Head of caudate nucleus (tissue), 42 donors: ENCODE results near the gene GID8.

ENCODE experiments used
- DNase-seq, 42 donors: peaks; one replicate each; pipeline versions ENCODE4 v3.0.0 to v3.0.0-alpha.2; 2020 to 2021; ENCODE audit warnings: mixed read lengths in 7 of 42
- intact Hi-C: fragments of 100-400 bp; cut with DNase I; formaldehyde crosslinking; loops from one replicate; pipeline ENCODE4 v1.15.0; 2022

GID8 gene

DNA sequence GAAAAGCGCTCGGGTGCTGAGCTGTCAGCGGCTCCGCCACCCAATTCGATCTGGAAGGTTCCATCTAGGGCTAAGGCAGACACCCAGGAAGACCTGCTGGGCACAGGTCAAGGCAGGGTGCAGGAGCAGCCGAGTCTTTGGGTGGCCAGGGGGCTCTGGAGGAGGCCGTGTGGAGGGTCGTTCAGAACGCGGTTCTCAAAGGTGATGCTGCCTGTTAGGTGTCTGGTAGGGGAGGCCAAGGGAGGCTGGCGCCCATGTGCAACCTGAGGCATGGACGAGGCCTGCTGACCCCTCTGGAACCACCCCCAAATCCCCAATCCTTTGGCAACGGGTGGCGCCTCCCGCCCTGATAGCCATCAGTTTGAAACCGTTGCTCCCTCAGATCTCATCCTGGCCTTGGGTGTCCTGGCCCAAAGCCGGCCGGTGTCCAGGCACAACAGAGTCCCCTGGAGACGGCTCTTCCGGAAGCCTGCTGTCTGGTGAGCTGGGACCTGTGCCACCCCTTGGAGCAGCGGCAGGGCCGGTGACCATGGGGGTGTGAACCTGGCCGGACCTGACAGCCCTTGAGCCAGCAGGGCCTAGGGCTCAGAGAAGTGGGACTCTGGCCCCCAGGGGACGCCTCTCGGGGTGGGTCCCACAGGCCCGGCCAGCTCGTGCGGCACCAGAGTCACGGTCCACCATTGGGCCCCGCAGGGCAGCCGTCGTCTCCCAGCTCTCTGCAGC lies 25.1 kb downstream of the GID8 start:
- DNase-seq, result no peak
- intact Hi-C loops, result no loop called here

DNA sequence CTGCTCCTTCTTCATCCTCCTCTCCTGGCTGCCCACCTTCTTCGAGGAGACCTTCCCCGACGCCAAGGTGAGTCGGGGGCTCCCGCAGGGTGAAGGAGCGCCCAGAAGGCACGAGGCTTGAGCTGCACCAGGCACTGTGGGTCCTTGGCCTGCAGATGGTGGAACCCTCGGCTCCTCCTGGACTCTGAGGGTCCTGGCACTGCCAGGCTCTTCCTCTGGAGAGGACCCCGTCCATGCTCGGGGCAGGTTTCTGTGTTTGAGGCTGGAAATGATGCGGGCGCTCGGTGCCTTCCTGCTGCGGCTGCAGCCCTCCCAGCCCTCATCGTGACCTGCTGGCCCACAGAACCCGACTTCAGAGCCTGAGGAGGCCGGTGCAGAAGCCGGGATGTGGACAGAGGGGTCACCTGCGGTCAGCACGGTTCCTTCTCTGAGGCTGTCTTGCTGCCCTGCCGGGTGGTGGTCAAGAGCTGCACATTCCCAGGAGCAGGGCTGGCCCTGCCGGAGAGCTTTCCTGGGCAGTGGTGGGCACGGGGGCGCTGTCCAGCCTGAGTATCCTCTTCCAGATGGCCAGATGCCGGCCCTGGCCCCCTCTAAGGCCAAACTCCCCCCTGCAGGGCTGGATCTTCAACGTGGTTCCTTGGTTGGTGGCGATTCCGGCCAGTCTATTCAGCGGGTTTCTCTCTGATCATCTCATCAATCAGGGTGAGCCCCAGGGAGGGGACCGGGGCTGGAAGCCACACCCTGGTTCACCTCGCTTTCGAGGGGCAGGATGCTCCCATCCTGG lies 25.9 kb downstream of the GID8 start:
- intact Hi-C loops, result no loop called here
- DNase-seq, result no peak

DNA sequence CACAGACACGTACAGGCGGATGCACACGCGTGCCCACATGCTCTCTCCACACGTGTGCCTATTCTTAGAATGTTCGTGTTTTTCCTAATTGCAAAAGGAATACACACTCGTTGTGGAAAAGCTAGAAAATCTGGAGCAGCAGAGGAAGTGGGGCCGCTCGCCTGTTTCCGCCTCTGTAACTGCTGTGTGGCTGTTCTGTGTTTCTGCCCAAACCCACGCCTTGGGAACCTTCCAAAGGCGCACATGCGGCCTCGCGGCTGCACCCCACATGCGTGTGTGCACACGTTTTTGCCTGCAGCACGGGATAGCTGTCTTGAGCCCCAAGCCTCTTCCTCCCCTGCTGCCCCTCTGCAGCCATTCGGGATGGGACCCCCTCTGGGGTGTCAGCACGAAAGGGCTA lies 26.8 kb downstream of the GID8 start:
- DNase-seq, result no peak
- intact Hi-C loops, result no loop called here

DNA sequence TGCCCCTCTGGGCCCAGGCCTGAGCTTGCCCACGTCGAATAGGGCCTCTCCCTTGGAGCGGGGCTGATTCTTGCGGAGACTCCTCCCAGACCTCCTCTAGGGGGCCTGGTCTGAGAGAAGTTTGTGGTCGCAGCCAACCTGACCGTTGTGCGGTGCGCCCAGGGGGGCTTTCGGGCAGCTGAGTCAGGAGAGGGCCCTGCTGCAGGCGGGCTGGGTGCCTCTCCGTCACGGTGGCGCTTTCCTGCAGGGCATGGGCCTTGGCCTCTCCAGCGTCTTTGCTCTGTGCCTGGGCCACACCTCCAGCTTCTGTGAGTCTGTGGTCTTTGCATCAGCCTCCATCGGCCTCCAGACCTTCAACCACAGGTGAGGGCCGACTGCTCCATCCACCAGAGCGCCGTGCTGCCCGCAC lies 27.4 kb downstream of the GID8 start:
- intact Hi-C loops, result no loop called here
- no peak for DNase-seq

DNA sequence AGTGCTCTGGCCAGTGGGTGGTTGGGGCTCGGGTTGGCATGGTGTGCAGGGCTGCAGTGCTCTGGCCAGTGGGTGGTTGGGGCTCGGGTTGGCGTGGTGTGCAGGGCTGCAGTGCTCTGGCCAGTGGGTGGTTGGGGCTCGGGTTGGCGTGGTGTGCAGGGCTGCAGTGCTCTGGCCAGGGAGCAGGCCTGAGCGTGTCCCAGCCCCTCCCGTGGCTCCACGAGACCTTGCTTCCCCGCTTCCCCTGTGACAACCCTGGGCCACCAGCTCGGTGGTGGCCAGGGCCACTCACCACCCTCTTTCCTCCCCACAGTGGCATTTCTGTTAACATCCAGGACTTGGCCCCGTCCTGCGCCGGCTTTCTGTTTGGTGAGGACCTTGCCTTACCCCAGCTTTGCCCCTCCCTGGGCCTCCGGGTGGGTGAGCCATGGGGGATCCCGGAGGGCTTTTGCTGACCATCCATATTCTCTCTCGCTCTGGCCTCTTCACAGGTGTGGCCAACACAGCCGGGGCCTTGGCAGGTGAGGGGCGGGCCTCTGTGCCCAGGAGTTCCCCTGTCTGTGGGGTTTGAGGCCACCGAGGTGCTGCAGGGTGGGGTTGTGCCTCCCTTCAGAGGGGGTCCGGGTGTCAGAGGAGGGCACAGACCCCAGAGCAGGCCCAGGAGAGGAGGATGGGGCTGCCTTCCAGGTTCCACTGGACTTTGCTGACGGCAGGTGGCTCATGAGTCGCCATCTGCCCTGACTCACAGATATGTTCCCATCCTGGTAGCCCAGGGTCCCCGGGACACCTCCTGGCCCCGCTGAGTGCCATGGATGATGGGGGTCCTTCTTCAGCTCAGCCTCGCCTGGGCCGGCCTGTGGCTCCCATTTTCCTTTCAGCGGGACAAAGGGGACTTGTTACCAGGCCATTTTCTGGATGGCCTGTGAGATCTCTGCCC lies 28.5 kb downstream of the GID8 start:
- intact Hi-C loops, result no loop called here
- DNase-seq, result no peak

DNA sequence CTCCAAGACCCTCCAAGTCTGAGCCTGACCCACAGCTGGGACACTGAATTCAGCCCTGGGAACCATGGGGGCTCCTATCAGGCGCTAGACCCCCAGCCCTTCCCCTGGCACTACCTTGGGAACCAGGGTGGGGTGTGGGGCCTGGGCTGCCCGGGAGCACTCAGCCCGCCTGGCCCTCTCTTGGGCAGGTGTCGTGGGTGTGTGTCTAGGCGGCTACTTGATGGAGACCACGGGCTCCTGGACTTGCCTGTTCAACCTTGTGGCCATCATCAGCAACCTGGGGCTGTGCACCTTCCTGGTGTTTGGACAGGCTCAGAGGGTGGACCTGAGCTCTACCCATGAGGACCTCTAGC lies 29.2 kb downstream of the GID8 start:
- intact Hi-C loops, result no loop called here
- no peak for DNase-seq

DNA sequence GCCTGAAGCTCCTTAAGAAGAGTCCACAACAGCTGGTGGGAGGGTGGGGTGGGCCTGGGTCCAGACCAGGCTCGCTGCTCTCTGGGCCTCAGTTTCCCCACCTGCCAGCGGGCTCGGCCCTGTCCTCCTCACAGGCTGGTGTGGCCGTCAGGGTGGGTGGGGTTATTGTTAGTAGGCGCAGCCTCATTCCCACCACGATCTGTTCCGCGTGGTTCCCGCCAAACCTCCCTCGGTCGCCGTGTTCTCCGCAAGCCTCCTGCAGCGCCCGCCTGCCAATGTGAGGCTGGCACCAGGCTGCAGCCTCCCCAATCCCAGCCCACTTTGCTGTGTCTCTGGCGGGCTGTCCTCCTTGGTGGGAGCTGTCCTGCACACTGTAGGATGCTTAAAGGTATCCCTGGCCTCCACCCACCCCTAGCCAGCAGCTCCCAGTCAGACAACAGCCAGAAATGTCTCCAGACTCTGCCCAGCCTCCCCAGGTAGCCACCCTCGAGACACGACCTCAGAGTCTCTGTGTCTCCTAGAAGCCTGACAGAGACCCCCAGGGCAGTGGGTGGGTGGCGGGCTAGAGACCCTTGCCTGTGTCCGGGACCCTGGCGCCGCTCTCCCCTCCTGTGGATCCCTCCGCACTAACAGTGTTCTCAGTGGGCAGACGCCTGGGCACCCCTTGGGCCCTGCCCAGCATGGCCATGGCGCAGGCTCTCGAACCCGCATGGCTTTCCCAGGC lies 29.8 kb downstream of the GID8 start:
- intact Hi-C loops, result no loop called here
- DNase-seq, result no peak

DNA sequence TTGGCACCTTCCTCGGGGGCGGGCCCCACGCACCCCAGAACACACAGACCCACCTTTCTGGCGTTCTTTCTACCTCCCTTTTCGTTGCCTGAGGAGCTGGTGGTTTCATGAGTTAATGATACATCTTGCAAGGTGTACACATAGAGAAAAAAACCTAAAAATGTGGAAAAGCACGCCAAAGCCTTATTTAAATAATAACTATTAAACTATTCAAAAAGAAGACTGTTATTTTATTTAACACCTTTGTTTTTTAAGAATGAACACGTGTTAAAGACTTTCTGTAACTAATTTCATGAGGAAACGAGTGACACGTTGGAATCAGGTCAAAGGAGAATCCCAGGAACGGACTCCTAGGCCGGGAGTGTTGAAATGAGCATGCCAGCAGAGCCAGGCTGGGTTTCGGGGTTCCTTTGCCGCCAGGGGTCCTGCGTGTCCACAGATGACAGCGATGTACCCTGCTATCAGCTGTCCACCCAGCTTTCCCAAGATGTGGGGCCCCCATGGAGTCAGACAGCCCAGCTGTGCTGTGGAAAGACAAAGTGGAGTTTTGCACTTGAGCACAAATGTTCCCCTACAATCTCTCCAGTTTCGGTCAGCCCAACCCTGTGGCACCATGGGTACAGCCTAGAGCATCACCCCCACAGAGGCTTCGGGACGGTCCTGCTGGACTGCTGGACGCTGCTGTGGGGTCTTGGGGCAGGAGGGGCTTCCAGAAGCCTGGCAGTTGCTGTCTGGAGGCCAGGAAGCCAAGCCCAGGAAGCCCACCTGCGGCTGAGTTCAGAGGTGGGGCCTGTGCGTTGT lies 30.6 kb downstream of the GID8 start:
- DNase-seq, result no peak
- intact Hi-C loops, result no loop called here

DNA sequence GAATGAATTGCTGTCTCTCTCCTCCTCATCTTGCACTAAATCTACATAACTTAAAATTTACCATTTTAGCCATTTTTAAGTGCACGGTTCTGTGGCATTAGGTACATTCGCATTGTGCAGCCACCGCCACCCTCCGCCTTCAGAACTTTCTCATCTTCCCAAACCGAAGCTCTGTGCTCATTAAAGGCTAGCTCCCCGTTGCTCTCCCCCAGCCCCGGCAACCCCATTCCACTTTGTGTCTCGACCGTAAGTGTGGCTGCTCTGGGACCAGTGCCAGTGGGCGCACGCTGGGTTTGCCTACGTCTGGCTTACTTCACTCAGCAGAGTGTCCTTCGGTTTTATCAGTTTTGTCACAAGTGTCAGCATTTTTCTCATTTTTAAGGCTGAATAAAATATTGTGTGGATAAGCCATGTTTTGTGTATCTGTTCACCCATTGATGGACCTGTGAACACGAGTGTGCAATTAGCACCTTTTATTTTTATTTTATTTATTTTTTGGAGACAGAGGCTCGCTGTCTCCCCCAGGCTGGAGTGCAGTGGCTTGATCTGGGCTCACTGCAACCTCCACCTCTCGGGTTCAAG lies 31.3 kb downstream of the GID8 start:
- DNase-seq, result no peak
- intact Hi-C loops, result no loop called here

DNA sequence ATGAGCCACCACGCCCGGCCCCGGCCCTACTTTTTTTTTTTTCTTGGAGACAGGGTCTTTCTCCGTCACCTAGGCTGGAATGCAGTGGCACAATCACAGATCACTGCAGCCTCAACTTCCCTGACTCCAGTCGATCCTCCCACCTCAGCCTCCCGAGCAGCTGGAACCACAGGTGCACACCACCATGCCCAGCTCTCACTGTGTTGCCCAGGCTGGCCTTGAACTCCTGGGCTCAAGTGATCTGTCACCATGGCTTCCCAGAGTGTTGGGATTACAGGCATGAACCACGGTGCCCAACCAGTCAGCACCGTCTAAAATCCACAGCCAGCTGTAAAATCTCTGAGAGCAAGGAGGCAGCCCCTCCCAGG lies 32.0 kb downstream of the GID8 start:
- intact Hi-C loops, result no loop called here
- DNase-seq, result no peak

DNA sequence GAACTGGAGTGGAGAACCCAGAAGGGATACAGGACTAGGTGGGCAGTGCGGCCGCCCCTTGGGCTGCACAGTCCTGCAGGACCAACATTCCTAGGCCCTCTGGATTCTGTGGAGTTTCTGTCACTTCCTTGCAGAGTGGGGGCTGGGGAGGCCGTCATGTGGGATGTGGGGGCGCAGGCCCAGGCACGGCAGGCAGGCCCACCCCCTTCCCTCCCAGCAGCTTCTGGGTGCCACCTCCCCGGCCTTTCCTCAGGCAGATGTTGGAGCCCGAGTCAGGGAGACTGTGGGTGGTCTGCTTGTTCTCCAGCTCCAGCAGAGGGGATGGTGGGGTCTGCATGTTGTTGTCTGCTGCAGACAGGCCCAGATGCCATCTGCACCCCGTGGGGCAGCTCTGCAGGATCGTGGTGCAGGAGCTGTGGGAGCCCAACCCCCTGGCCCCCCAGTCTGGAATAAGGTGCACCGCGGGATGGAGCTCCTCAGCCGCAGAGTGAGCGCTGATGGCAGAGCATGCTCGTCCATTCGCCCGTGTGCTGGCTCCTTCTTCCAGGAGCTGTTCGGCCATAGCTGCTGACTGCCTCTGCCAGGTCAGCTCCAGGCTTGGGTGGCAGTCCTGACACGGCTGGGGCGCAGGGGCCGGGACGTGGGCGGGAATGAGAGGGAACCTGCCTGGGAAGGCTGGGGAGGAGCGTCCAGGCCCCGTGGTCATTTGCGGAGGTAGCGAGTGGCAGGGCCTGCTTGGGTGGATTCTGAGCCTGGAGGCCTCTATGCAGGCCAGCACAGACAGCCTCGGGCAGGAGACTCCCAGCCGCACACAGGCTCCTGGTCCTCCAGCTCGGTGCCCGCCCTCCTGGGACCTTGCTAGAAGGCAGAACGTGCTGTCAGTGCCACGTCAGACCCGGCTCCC lies 32.6 kb downstream of the GID8 start:
- DNase-seq, result no peak
- intact Hi-C loops, result no loop called here

DNA sequence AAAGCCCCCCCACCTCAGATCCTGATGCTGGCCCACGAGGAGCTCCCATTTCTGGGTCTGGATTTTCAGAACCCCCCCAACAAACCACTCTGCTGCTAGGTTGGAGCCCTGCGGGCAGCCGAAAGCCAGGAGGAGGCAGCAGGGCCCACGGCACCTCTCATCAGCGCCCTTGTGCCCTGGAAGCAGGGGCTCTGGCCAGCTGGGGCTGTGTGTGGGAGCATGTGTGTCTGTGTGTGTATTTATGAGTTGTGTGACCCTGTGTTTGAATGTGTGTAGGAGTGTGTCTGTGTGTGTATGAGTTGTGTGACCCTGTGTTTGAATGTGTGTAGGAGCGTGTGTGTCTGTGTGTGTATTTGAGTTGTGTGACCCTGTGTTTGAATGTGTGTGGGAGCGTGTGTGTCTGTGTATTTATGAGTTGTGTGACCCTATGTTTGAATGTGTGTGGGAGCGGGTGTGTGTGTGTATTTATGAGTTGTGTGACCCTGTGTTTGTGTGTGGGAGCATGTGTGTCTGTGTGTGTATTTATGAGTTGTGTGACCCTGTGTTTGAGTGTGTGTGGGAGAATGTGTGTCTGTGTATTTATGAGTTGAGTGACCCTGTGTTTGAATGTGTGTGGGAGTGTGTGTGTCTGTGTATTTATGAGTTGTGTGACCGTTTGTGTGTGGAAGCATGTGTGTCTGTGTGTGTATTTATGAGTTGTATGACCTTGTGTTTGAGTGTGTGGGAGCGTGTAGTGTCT lies 33.4 kb downstream of the GID8 start:
- DNase-seq, result no peak
- intact Hi-C loops, result no loop called here

DNA sequence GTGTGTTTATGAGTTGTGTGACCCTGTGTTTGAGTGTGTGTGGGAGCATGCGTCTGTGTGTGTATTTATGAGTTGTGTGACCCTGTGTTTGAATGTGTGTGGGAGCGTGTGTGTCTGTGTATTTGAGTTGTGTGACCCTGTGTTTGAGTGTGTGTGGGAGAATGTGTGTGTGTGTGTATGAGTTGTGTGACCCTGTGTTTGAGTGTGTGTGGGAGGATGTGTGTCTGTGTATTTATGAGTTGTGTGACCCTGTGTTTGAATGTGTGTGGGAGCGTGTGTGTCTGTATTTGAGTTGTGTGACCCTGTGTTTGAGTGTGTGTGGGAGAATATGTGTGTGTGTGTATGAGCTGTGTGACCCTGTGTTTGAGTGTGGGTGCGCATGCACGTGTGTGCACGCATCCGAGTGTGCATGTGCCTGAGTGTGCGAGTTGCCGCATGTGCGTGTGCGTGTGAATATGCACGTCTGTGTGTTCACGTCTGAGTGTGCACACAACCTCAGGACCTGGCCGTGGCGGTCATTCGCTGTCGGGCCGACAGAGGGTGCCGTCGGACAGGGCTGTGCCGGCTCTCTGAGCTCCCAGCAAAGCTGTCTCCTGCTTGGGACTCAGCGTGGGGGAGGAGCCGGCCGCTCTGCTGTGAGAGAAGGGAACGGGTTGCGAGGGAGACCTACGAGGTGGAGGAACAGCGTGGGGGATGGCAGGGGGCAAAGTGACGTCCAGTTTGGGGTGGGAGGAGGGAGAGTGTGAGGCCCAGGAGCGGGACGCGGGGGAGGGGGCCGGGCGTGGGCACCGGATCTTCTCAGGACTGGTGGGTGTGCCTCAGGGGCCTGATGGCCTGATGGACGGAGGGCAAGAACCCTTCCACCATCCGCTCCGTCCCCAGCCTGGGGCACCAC lies 34.2 kb downstream of the GID8 start:
- intact Hi-C loops, result no loop called here

DNA sequence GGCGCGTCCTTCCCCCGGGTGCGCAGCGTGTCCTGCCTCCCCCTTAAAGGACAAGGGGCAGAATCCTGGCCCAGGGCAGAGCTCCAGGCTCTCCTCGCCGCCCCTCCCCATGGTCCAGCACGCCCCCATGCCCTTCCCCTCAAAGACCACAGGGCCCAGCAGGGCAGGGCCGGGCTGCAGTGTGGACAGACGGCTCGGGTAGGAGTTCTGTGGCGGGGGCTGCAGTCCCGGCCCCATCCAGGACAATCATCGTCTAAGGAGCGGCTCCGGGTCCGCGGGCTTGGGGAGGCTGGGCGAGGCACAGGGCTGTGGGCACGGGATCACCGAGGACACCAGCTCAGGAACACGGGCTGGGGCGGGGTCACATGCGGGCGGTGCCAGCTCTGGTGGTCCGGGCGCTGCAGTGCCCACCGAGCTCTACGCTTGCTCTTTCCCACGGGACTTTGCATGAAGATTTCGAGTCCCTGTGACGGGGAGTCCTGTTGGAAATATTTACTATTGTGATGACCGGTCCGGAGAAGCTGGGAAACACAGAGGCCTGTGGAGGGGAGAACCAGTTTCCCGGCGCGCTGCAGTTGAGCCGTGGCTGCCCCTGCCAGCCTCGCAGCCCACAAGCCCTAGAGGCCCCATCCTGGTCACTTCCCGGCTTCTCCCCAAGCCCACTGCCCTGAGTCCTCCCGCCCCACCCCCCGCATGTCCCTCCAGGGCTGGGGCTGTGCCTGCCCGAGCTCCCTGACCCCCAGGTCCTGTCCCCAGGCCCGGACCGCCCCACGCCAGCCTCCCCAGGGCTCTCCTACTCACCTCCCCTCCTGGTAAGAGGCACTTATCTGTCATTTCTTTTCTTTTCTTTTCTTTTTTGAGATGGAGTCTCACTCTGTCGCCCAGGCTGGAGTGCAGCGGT lies 35.1 kb downstream of the GID8 start:
- DNase-seq, result no peak
- intact Hi-C loops, result no loop called here

More for the DNA sequence above, 34.2 kb downstream of the GID8 start:
- peak; percentile 70 to 93 (median 85) for DNase-seq
